GM19238 (cell line): ENCODE measurements around the gene NUP214.
"Not testable (repeated sequence)": the region's sequence is repeated elsewhere in the genome, so short reads cannot be mapped to it uniquely, and the experiment has no call there.

Source experiments
- DNase-seq: peaks from one replicate; pipeline ENCODE4 v3.0.0; 2011; ENCODE audit warnings: low spot score; ENCODE audit not compliant: insufficient read length

The NUP214 gene

DNA sequence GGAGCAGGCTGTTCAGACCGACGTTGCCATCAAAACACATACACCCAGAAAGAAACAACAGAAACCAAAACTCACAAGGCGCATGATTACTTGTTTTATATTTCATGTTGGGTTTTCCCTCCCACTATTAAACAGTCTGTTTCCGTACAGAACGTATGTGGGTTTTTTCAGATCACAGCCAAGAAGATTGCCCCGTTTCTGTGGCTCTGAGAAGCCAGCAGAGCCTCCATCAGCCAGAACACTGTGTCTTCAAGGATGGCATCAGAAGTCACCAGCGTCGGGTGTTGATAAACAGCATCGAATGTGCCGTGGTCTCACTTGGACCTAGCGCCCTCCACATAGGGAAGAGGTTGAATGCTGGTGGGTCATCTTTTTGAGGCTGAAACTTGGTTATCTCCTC lies 108.2 kb downstream of the NUP214 start:
- DNase-seq = no peak

DNA sequence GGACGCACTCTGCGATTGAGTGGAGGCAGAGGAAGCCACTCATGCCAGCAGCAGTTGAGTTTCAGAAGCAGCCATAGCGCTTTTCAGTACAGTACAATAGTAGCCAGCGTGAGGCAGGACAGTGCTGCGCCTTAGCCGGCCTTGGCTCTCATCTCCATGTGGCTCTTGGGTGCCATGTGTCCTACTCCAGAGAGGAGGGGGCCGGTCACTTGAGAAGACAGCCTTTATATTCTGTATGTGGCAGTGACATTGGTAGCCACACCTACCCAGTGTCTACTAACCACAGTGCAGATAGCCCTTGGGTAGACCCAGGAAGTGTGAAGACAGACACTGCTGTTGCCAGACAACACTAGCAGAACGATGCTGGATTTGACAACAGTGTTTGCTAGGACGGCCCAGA lies 108.6 kb downstream of the NUP214 start:
- no peak for DNase-seq

DNA sequence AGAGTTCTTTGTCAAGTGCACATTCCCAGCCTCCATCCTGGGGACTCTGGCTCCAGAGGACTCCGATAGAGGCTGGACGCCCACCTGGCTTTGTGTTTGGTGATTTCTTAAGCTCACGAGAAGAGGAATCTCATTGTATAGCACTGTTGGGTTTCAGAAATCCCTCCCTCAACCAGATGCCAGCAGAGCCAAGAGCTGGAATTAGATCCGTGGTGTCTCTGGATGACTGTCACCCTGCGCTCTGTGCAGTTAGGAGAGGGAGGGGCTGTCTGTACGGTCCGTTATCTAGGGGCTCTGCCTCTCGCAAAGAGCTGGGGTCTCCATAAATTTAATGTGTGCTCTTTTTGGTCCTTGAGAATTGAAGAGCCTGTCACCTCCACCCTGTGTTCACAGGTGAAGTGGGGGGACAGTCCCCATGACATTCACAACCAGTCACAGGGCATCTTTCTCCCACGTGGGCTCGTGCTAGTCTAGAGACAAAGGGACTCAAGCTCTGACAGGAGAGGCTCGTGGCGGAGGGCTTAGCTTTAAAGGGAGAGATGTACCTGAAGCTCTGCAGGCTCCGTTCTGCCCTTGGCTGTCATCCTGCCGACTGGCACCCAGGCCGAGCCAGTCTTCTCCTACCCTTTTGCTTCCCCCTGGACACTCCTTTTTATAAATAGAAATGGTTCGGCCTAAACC lies 109.6 kb downstream of the NUP214 start:
- DNase-seq = no peak

DNA sequence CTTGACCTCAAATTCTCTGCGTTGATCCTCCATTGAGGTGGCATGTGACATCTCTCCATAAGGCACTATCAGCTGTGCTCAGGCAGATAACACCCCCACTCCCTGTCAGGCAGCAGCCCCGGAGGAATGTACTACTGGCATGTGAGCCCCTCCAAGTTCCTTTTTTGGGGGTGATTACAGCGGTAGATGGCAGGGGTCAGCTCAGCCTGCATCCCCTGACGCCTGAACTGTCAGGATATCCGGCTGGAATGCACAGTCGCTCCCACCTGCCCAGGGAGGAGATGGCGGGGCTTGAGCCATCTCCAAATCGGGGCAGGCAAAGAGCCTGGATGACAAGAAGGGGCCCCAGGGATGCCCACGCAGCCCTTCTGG lies 110.1 kb downstream of the NUP214 start:
- no peak for DNase-seq

DNA sequence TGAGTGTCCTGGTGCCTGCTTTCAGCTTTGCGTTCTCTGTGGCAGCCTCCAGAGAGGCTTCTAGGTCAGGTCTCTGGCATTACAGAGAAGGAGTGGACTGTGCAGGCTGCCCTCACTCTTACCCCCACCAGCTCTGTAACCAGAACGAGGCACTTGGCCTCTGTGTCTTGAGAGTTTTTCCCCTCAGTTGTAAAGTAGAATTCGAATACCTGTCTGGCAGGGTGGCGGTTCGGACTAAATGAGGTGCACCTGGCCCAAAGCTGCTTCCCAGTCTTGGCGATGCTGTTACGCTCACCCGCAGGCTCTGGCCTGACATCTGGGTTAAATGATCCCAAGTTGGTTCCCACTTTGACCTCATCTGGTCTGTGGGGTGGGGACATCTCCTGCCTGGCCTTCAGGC lies 110.8 kb downstream of the NUP214 start:
- no peak for DNase-seq

DNA sequence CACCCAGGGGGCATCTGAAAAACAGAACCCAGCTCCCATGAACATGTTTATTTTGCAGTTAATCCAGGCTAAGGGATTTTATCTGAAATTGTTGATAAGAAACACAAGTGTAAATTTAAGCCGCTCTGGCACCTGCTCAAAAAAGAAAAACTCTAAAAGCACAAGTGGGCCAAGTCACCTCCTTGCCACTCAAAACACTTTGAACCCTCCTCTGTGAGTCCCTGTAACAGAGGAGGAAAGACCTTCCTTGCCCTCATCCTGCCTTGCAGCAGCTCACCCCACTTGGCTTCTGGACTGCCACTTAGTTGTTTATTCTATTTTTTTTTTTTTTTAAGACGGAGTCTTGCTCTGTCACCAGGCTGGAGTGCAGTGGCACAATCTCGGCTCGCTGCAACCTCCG lies 111.4 kb downstream of the NUP214 start:
- DNase-seq = no peak

DNA sequence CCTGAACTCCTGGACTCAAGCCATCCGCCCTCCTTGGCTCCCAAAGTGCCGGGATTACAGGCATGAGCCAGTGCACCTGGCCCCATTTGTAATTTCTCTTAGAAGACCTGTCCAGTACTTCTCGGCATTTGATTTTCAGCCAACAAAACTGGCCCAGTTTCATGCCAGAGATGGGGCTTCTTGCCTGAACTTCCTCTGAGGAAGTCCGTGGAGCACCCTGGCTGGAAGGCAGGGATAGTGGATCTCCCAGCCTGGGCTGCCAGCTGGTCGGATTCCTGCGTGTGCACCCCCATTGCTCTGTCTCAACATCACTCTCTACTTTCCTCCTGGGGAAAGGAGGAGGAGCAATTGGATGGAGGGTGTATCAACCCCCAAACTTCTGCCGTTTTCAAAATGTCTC lies 111.9 kb downstream of the NUP214 start:
- no peak for DNase-seq

DNA sequence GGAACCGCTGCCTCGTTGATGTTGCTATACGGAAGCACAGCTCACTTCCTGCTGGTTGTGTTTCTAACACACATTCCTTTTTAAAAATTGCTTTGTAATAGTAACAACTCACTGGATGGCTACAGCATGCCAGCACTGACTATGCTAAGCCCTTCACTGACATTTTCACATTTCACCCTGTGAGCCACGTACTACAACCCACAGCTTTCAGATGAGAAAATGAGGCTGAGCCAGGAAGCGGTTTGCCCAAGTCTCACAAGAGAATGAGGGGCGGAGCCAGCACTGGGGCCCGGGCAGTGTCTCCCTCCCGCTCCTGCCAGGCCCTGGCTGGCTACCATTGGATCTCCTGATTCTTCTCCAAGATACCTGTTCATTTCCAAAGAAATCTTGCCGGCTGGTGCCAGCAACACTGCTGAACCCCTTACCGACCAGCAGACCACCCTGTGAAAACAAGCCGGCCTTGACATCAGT lies 112.6 kb downstream of the NUP214 start:
- DNase-seq = peak; percentile 77

DNA sequence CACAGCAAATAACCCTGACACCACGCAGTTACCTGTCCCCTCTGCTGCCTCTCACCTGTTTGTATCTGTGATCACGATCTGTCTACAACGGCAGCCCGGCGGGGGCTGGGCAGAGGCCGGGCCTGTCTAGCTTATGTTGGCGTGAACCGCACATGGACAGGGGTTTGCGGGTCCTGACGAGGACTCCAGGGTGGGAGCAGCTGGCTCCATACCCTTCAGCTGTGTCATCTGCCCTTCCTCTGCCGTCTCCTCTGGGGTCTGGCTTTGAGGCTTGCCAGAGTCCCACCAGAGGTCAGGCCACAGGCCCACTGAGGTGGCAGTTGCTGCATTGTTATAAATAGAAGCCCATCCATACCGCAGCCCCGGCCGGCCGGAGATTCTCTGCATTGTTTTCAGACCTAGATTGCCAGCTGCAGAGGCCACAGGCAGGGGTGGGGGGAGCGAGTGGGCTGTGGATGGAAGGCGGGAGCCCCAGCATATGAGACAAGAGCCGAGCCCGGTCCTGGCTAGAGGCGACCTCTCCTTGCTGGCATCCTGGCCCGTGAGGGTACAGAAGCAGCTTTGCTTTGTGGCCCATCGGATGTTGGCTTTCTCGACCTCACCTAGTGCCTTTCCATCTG lies 113.1 kb downstream of the NUP214 start:
- DNase-seq = no peak

DNA sequence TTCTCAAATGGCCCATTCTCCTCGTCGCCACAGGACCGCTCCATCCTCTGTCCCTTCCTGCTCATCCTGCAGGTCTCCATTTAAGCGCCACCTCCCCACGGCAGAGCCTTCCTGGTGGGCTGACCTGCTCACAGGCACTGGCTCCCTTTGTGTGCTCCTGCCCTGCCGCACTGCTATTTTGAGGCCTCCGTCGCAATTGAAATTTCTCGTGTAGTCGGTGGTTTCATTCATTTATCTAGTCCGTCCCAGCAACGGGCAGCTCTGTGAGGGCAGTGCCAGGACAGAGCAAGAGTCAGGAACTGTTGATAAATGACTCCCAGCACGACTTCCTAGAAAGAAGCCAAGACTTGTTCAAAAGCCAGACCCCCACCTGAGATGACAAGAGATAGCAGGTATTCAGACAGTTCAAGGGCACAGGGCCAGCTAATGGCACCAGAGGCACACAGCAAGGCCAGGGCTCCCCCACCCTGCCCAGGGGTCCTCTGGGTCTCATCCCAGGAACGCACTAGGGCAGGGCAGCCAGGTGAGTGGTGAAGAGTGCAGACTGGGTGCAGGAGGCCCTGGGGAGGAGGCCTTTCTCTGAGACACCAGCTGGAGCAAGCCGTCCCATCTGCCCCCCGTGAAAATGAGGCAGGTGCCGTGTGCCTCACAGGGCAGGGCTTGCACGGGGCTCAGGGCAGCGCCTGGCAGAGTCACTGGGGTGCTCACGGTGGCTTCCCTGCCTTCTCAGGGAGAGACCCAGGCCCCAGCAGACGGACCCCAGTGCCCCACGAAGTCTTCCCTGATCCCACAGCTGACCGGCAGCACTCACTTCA lies 114.0 kb downstream of the NUP214 start:
- no peak for DNase-seq

DNA sequence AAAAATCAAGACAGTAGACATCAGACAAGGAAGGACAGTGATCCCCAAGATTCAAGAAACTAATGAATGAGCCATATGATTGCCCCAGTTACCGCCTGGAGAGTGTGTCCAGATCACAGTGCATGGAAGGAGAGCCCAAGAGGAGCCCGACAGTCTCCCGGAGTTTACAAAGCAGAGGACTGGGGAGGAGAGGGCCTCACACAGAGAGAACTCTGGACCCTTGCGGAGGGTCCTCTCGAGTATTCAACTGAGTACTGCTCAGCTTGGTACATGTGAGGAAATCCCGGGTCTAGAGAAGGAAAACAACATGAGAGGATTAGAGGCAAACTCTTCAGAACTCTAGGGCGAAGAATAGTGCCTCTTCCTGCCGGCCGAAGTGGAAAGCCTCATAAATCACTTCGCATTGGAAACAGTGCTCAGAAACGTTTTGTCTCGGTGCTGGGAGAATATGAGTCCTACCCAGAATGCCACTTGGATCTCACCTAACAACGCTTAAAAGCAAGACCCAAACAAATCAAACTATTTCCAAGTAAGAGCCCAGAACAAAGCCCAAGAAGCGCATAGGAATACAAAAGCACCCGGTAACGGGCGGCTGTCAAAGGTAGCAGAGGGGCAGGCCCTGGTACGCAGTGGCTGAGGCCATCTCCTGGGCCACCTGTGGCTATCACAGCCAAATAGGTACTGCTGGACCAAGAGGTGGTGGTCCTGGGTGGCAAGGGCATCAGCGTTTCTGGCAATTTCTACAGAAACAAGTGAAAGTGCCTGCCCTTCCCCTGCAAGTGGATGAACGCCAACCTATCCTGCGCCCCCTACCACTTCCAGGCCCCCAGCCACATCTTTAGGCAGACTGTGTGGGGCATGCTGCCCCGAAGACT lies 114.9 kb downstream of the NUP214 start:
- DNase-seq = no peak

DNA sequence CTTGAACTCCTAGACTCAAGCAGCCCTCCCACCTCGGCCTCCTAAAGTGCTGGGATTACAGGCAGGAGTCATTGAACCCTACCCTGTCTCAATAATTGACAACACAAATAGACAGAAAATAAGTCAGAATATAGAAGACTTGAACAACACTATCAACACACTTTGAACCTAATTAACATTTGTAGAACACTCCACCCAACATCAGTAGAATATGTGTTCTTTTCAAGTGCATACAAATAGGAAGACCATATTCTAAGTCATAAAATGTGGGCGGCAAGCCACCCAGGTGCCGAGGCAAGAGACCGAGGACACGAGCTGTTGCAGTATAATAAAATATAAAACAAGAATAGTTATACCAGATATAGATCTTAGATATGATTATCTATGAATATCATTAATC lies 118.9 kb downstream of the NUP214 start:
- not testable (repeated sequence) for DNase-seq

DNA sequence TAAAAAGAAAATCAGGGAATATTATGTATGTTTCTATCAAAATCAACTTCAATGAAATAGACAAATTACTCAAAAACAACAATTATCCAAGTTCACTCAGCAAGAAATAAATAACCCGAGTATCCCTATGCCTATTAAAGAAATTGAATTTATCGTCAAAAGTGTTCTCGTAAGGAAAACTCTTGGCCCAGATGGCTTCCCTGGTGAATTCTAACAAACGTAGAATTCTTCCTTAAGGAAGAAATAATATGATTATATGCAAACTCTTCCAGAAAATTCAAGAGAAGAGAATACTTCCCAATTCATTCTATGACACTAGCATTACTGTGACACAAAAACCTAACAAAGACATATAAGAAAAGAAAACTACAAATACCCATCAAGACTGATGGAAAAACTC lies 121.2 kb downstream of the NUP214 start:
- DNase-seq = no peak

DNA sequence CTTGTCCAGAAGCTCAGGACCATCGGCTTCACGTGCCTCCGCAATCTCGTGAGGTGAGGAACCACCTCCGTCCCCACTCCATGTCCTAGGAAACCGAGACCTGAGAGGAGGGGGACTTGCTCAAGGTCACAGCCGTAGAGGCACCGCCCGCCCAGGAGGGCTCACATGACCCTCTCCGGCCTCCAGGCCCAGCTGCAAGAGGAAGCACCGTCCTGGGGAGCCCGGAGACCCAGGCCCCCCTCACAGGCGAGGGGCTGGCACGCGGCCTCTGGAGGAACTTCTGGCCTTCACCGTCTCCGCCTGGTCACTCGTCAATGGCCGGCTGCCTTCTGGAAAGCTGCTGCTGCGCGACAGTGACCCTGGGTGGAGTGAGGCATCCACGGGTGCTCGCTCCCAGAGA lies 126.7 kb downstream of the NUP214 start:
- DNase-seq = no peak

DNA sequence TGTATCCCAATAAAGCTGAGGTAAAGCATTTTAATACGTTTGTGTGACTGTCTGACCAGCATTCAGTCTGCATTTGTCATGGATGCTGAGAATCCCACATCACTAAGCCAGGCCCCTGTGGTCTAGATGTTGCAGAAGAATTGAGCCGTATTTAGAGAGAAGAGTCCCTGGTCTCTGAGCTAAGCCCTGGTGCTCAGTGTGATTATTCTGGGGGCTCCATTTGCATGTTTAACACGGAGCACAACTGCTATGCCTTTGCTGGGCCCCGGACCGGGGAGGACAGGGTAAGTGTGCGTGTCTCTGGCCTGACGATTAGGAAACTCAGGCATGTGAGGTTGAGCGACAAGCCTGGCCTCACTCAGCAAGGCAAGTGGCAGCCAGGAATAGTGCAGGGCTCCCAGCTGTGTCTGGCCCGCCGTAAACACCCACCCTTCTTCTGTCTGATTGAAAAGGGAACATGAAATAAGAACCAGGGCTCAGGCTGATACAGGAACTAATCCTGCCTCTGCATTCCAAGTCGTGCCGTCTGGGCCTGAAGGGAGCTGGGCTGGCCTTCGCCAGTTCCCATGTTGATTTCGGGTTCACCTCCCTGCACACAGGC lies 128.6 kb downstream of the NUP214 start:
- DNase-seq = peak; percentile 26

DNA sequence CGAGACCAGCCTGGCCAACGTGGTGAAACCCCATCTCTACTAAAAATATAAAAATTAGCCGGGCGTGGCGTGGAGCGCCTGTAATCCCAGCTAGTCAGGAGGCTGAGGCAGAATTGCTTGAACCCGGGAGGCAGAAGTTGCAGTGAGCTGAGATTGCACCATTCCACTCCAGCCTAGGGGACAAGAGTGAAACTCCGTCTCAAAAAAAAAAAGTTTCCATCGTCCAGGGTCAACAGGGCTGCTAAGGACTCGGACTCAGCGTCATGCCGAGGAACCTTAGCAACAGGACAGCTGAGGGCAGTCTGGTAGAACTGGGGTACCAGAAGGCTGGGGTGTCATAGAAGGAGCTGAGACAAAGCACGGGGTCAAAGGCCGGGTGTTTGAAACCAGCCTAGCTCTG lies 129.2 kb downstream of the NUP214 start:
- no peak for DNase-seq

DNA sequence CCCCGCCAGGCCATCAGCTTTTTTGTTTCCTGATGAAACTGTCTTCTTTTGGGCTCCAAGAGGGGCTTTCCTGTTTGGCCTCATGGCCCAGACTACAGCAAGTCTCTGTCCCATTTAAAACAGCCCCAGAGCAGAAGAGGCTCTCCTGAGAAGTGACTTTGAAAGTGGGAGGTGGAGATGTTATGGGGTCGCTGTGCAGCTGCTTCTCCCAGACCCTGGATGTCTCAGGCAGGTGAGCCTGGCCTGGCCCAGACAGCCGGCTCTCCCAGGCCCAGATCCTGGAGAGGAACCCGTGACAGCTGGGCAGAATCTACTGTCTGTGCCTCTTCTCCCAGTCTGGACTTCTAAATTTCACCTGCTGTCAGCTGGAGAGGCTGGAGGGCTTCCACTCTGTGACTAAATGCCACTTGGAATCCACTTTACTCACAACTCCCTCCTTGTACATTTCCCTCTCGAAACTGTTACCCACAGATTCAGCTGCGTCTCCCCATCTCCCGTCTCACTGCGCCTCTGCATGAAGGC lies 130.4 kb downstream of the NUP214 start:
- DNase-seq = no peak

DNA sequence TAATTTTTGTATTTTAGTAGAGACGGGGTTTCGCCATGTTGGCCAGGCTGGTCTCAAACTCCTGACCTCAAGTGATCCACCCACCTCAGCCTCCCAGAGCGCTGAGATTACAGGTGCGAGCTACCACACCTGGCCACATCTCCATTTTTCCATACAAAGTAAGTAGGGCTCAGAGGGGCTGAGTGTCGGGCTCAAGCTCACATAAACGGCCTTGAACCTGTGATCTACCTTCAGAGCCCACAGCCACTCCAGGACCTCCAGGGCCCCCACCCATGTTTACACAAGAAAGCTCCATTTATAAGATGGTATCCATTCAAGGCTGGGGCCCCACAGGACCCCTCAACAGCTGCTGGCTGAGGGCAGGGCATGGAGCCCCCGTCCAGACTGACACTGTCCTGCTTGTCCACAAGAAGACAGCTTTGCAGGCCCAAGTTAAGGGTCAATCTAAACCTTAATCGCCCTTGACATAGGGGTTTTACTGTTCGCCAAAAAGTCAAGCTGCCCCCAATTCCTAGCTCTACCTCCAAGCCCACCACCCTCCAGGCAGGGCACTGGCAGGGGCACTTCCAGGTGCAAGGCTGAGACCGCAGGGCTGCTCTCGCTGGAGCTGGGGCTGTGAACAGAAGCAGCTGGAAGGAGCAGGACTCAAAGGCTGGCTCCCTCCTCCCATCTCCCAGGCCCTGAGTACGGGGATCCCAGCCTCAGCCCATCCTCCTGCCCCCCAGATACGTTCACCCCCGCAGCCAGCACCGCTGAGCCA lies 132.1 kb downstream of the NUP214 start:
- no peak for DNase-seq

DNA sequence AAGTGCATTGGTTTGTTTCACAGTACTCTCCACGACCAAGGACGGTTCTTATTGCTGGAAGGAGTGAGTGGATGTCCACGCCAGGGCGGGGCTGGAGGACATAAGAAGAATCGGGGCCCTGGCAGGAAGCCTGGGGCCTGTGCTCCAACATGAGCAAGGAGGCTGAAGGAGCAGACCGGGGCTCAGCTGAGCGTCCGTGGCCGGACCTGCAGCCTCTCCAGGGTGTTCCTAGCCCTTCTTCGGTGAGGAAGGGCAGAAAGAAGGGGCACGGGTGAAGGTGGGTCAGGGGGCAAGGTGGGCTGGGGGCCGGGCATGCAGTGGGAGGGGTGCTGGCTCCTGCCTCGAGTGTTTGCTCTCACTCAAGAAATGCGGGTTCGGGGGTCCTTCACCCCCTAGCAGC lies 132.8 kb downstream of the NUP214 start:
- DNase-seq = no peak
